Measurements from ENCODE around the gene SLC7A4.

The SLC7A4 gene

GRCh38 chr22:21038405-21038804 is 6.0 kb upstream of the SLC7A4 start:
- no peak for DNase-seq

GRCh38 chr22:21034989-21035388 is 2.6 kb upstream of the SLC7A4 start:
- no peak for DNase-seq

DNA sequence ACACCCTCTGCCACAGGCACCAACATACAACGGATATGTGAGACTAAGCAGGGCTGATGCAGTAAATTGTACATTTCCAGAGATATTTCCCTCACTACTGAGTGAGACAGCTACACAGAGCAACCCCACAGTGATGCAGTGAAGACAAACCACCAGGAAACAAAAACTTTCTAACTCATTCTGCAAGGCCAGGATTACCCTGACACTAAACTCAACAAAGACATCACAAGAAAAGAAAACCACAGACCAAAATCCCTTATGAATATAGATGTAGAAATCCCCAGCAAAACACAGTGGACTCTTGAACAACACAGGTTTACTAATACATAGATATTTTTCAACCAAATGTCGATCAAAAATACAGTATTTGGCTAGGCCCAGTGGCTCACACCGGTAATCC is 1.5 kb upstream of the SLC7A4 start:
- DNase-seq = no peak

- no peak for DNase-seq
Observed at GRCh38 chr22:21032868-21033688, 717 bp upstream of the SLC7A4 start.

DNA sequence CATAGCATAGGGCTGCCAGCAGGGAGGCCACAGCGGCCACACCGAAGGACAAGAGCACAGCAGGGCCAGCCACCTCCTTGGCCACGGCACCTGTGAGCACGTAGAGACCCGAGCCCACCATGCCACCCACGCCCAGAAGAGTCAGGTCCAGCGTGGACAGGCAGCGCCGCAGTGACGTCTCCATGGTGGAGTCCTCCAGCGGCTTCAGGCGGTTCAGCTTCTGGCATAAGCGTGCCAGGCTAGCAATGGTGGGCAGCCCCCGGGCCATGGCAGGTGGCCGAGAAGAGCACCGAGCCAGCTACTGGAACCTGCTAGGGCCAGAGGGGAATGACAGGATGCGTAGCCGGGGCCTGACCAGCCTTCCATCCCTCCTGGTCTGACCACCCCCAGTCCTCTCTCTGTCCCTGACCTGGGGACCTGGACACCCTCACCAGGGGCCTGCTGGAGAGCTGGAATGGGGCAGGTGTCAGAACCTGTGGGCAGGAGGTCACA is 770 bp downstream of the SLC7A4 start:
- DNase-seq = no peak

DNA sequence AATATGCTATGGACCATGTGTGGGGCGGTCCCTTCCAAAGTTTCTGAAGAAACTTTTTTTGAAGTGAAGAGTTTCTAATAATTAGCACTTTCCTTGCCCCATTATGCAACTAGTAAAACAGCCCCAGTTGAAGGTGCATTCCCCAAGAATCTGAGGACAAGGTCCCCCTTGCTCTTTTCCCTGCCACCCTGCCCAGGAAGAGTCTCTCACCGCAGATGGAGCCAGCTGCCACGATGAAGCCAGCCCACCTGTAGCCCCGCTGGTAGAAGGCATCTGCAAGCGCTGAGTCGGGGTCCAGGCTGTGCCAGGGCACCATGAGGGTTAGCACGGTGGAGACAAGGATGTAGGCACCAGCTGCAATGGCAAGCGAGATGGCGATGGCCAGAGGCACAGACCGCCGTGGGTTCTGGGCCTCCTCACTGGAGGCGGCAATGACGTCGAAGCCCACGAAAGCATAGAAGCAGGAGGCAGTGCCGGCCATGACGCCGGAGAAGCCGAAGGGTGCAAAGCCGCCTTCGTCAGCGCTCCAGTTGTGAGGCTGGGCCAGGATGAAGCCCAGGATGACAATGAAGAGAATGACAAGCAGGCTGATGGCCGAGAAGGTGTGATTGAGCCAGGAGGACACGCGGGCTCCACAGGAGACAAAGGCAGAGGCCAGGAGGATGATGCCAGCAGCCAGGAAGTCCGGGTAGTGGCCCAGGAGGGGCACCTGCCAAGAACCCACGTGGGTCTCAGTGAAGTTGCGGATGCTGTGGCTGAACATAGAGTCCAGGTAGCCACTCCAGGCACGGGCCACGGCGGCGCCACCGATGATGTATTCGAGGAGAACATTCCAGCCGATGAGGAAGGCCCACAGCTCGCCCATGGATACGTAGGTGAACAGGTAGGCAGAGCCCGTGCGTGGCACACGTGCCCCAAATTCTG is 1.5 kb downstream of the SLC7A4 start:
- DNase-seq = no peak

DNA sequence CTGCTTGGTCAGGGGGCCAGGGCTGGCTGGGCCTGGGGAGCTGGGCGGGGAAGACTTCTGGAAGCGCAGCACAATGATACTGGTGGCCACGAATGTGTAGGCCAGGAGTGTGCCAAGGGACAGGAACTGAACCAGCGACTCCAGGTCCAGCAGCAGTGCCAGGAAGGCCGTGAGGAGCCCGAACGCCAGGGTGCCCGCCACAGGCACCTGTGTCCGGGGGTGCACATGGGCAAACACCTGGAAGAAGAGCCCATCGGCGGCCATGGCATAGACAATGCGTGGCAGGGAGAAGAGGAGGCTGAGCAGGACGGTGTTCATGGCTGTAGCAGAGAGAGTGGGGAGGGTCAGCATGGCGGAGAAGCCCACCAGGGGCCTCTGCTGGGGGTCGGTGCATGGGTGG is 2.3 kb downstream of the SLC7A4 start:
- DNase-seq = no peak

- DNase-seq = no peak
Observed at GRCh38 chr22:21029486-21030025, 2.8 kb downstream of the SLC7A4 start.

DNA sequence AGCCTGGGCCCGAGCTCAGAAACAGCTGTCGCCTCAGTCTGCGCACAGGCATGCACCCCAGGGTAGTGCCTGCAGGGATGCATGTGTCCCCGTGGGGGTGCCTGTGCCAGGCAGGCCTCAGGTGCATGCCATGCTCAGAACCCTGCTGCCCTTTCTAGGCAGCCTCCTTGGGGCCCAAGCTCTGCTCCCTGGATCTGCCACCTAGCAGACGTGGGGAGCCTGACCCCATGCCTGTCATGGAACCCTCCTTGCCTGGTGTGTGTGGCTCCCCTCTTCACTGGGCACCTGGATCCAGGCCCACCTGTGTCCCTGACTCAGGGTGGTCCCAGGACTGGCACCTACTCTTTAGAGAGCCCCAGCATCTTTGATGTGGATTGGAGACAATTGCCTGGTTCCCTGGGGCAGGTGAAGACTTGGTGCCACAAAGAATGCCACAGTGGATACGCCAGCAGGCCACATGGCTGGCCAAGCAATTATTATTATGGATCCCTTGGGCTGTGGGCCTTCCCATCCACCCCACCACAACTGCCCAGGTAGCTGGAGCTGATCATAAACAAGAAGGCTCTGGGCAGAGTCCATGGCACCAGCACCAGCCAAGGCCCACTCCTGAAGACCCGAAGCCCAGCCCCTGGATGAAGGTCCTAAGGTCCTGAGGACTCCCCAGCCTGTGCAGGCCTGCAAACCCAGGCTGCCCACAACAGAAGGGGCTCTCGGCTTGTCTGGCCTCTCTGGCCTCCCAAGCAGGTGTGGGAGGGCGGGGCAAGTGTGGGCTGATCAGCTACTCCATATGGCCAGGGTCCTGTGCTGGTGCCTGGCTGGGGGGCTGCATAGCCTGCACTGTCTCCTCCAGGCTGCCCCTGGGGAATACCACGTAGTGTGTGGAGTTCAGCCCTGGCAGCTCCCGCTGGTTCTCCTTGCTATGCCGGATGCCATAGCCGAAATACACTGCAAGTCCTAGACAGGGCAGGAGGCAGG is 3.8 kb downstream of the SLC7A4 start:
- DNase-seq = no peak

- no peak for DNase-seq
Observed at GRCh38 chr22:21026783-21027692, 5.3 kb downstream of the SLC7A4 start.

- no peak for DNase-seq
Observed at GRCh38 chr22:21025763-21026755, 6.3 kb downstream of the SLC7A4 start.

GRCh38 chr22:21025266-21025665 is 7.1 kb downstream of the SLC7A4 start:
- DNase-seq = no peak

DNA sequence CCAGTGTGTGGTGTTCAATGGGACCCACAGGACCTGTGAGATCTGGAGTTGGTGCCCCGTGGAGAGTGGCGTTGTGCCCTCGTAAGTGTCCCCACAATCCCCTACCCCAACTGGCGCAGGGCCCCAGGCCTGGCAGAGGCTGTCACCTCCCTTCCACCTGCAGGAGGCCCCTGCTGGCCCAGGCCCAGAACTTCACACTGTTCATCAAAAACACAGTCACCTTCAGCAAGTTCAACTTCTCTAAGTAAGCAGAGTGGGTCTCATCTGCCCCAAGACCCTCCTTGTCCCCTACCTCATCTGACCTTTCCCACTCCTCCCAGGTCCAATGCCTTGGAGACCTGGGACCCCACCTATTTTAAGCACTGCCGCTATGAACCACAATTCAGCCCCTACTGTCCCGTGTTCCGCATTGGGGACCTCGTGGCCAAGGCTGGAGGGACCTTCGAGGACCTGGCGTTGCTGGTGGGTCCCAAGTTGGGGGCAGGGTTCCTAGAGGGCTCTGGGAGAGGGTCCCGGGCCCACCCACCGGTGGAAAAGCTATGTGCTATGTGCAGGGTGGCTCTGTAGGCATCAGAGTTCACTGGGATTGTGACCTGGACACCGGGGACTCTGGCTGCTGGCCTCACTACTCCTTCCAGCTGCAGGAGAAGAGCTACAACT is 9.3 kb downstream of the SLC7A4 start:
- no peak for DNase-seq

DNA sequence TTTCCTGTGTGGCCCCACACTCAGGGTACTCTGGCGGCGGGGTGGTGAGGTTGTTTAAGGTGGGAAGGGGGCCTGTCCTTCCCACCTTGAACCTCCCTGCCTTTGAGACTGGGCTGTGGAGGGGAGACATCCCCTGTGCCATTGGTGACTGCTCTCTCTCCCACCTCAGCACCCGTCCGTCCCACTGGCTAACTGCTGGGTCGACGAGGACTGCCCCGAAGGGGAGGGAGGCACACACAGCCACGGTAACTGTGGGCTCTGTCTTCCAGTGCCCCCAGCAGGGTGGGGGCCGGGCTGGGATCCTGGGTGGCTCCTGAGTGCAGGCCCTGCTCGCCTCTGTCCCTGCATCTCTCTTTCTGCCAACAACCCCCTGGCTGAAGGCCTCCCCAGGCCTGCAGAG is 9.9 kb downstream of the SLC7A4 start:
- no peak for DNase-seq

- no peak for DNase-seq
Observed at GRCh38 chr22:21020802-21021429, 11.4 kb downstream of the SLC7A4 start.

GRCh38 chr22:21018314-21018713 is 14.0 kb downstream of the SLC7A4 start:
- DNase-seq = no peak

DNA sequence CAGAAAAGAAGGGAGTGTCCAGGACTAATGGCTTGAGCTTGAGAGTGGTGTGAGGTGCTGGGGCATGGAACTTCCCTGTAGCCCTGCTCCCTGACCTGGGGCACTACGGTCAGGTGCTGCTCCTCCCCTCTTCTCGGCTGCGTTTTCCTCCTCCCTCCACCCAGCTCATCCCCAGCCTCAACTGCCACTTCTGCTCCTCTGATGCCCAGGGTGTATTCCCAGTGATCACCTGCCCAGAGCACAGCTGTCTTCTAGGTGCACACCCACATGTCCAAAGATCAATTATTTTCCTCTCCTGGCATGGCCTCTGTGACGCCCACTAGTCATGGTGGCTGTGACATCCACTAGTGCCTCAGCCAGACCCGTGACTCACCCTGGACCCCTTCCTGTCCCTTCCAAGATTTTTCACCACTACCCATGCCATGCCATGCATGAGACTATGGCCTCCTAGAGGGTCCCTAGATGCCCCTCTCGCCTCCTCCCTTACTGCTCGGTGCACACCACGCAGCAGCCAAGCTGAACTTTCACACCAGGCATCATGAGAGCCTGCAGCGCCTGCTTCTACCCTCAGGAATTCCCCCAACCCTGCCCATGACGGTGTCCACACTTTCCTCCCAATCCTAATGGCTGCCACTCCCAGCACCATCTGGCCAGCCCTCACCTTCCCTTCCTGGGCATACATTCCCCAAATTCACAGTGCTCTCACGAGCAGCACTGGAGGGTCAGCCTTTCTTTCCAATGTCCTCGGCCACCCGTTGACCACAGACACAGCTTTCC is 15.5 kb downstream of the SLC7A4 start:
- no peak for DNase-seq

GRCh38 chr22:21015466-21016006 is 16.8 kb downstream of the SLC7A4 start:
- no peak for DNase-seq
